KOPT-K1 (cell line): ENCODE measurements around the gene SCD5.
A peak's percentile ranks its signal among the peaks of the same experiment; 100 is the strongest.
"Not testable (repeated sequence)": the region's sequence is repeated elsewhere in the genome, so short reads cannot be mapped to it uniquely, and the experiment has no call there.

Source experiments
- H3K27ac ChIP-seq: fragments of 200-600 bp; sonication (generic); 2 replicates; pipeline ENCODE4 v1.5.1; 2016; ENCODE audit warnings: antibody characterized with exemption, mild to moderate bottlenecking, low read depth, low read length; ENCODE audit not compliant: poor library complexity, severe bottlenecking
- H3K36me3 ChIP-seq: fragments of 200-600 bp; sonication (generic); 2 replicates; pipeline ENCODE4 v1.5.1; 2017; ENCODE audit warnings: antibody characterized with exemption, mild to moderate bottlenecking, low read length, moderate library complexity; ENCODE audit not compliant: insufficient read depth
- H3K9me3 ChIP-seq: fragments of 200-600 bp; sonication (generic); 2 replicates; pipeline ENCODE4 v1.5.1; 2017; ENCODE audit warnings: antibody characterized with exemption, low read length, mild to moderate bottlenecking; ENCODE audit not compliant: insufficient read depth, poor library complexity, severe bottlenecking

Gene SCD5

GRCh38 chr4:82798168-82799005 is at the start of gene SCD5:
Gene SCD5, minus strand, starts transcription at chr4:82798796. Its CDS starts 259 bp downstream, at chr4:82798537.
- Histone ChIP-seq H3K9me3 (no peaks in the 10 kb centered on the region), H3K27ac (peak within 1 kb of the TSS; percentile 49), H3K36me3 (no peaks in the 10 kb centered on the region)

GRCh38 chr4:82842593-82842992 is 44.0 kb upstream of the SCD5 start:
- Histone ChIP-seq H3K9me3 (no peaks in the 10 kb centered on the region), H3K27ac (no peak overlapping the region), H3K36me3 (peaks cover 85% of the 10 kb centered on the region)

GRCh38 chr4:82839624-82840023 is 41.0 kb upstream of the SCD5 start:
- Histone ChIP-seq H3K9me3 (no peaks in the 10 kb centered on the region), H3K36me3 (peaks cover 81% of the 10 kb centered on the region), H3K27ac (no peak overlapping the region)

GRCh38 chr4:82833696-82834313 is 35.2 kb upstream of the SCD5 start:
- Histone ChIP-seq H3K27ac (no peak overlapping the region), H3K9me3 (no peaks in the 10 kb centered on the region), H3K36me3 (peaks cover 67% of the 10 kb centered on the region)

- H3K9me3 ChIP-seq, H3K27ac ChIP-seq: not testable (repeated sequence)
- H3K36me3 ChIP-seq = peaks cover 67% of the 10 kb centered on the region
Observed at GRCh38 chr4:82833060-82833459, 34.5 kb upstream of the SCD5 start.

- H3K9me3 ChIP-seq = no peaks in the 10 kb centered on the region
- H3K36me3 ChIP-seq = peaks cover 95% of the 10 kb centered on the region
- H3K27ac ChIP-seq = no peak overlapping the region
Observed at GRCh38 chr4:82825425-82825824, 26.8 kb upstream of the SCD5 start.

- no peaks in the 10 kb centered on the region for H3K9me3 ChIP-seq
- no peak overlapping the region for H3K27ac ChIP-seq
- H3K36me3 ChIP-seq = peaks cover 92% of the 10 kb centered on the region
Observed at GRCh38 chr4:82823062-82823461, 24.5 kb upstream of the SCD5 start.

GRCh38 chr4:82820689-82821088 is 22.1 kb upstream of the SCD5 start:
- Histone ChIP-seq H3K27ac (no peak overlapping the region), H3K36me3 (peaks cover 80% of the 10 kb centered on the region), H3K9me3 (no peaks in the 10 kb centered on the region)

GRCh38 chr4:82818664-82819662 is 20.4 kb upstream of the SCD5 start:
- Histone ChIP-seq H3K27ac (no peak overlapping the region), H3K36me3 (peaks cover 64% of the 10 kb centered on the region), H3K9me3 (no peaks in the 10 kb centered on the region)

- H3K36me3 ChIP-seq = peaks cover 44% of the 10 kb centered on the region
- not testable (repeated sequence) for H3K9me3 ChIP-seq, H3K27ac ChIP-seq
Observed at GRCh38 chr4:82816874-82817273, 18.3 kb upstream of the SCD5 start.

- no peaks in the 10 kb centered on the region for H3K9me3 ChIP-seq
- H3K36me3 ChIP-seq = peaks cover 20% of the 10 kb centered on the region
- H3K27ac ChIP-seq = no peak overlapping the region
Observed at GRCh38 chr4:82814034-82814433, 15.4 kb upstream of the SCD5 start.

- H3K9me3 ChIP-seq = no peaks in the 10 kb centered on the region
- peak overlapping the region; percentile 25 for H3K27ac ChIP-seq
- H3K36me3 ChIP-seq = no peaks in the 10 kb centered on the region
Observed at GRCh38 chr4:82811838-82812341, 13.3 kb upstream of the SCD5 start.

- Histone ChIP-seq H3K36me3 (no peaks in the 10 kb centered on the region), H3K27ac (no peak overlapping the region), H3K9me3 (no peaks in the 10 kb centered on the region)
Observed at GRCh38 chr4:82811392-82811791, 12.8 kb upstream of the SCD5 start.

- no peak overlapping the region for H3K27ac ChIP-seq
Observed at GRCh38 chr4:82810176-82810575, 11.6 kb upstream of the SCD5 start.

GRCh38 chr4:82809619-82810018 is 11.0 kb upstream of the SCD5 start:
- H3K27ac ChIP-seq = no peak overlapping the region
- H3K36me3 ChIP-seq = no peaks in the 10 kb centered on the region
- no peaks in the 10 kb centered on the region for H3K9me3 ChIP-seq

More at GRCh38 chr4:82810176-82810575, 11.6 kb upstream of the SCD5 start:
- H3K9me3 ChIP-seq = no peaks in the 10 kb centered on the region
- H3K36me3 ChIP-seq = no peaks in the 10 kb centered on the region
